NK-92 (cell line): ENCODE measurements around the gene CDH8.

ENCODE experiments used
- DNase-seq: peaks from one replicate; lab custom pipeline; 2025; ENCODE audit not compliant: unreplicated experiment; lab: John Stamatoyannopoulos, UW

Gene CDH8

GRCh38 chr16:61659936-61660335 is 376.3 kb downstream of the CDH8 start:
- no peak for DNase-seq

GRCh38 chr16:61654962-61655361 is 381.3 kb downstream of the CDH8 start:
- DNase-seq: no peak

DNA sequence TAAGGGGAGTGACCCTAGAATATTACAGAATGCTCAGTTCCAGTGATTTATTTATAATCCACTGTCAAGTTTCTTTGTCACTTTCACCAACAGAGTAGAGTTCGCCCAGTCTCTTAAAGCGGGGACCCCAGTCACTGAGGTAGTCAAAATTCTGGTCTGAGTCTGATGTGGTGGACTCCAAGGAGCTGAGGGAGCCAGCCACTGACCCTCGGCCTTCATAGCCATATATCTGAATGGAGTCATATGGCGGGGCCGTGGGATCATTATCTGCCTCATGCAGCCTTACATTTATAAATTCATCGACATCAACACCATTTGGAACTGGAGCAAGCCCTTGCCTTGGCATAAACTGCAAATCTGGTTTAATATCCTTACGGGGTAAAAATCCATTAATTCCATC is 382.7 kb downstream of the CDH8 start:
- DNase-seq: no peak

DNA sequence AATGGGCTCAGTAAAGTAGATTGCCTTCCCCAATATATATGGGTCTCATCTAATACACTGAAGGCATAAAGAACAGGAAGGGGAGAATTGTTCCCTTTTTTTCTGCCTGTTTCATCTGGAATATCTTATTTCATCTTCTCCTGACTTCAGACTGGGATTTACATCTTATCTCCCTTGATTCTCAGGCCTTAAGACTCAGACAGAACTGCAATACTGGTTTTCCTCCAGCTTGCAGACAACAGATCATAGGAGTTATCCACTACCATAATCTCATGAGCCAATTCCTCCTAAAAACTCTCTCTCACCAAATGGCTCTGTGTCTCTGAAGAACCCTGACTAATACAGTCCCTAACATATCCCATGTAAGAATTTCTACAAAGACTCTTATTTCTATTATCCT is 390.7 kb downstream of the CDH8 start:
- no peak for DNase-seq

- DNase-seq: no peak
Measured at GRCh38 chr16:61644736-61645135, 391.5 kb downstream of the CDH8 start.

- no peak for DNase-seq
Measured at GRCh38 chr16:61617219-61617783, 418.9 kb downstream of the CDH8 start.

GRCh38 chr16:61616088-61616487 is 420.1 kb downstream of the CDH8 start:
- no peak for DNase-seq

DNA sequence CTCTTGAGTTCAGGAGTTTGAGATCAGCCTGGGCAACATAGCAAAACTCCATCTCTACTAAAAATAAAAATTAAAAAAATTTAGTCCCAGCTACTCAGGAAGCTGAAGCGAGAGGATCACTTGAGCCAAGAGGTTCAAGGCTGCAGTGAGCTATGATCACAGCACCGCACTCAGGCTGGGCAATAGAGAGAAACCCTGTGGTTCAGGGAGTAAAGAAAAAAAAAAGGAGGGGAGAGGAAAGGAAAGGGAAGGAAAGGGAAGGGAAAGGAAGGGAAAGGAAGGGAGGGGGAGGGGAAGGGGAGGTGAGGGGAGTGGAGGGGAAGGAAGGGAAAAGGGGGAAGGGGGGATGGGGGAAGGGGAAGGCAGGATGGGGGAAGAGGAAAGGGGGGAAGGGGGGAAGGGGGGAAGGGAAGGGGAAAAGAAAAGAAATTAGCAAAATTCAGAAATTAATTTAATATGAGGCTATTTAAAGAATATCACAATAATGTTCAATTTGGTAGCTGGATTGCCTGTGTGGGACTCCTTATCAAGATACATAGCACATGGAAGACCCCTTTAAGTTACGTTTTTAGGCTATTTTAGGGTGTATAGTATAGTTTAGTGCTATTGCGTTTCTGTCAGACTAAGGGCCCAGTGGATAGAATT is 424.3 kb downstream of the CDH8 start:
- DNase-seq: no peak

DNA sequence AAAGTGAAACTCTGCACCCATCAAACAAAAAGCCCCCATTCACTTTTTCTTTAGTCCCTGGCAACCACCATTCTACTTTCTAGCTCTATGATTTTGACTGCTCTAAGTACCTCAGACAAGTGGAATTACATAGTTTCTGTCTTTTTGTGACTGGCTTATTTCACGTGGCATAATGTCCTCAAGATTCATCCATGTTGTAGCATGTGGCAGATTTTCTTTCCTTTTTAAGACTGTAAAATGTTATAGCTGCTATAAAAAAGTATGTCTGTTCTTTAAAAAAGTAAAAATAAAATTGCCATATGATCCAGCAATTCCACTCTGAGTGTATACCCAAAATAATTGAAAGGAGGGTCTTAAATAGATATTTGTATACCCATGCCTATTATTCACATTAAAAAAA is 429.7 kb downstream of the CDH8 start:
- no peak for DNase-seq
